HG02840 (cell line): ENCODE results near the gene MZB1.
"Not testable (repeated sequence)": the region's sequence is repeated elsewhere in the genome, so short reads cannot be mapped to it uniquely, and the experiment has no call there.

Experiments
- ATAC-seq: cut with Tn5 transposase; IDR thresholded peaks from one replicate; pipeline ENCODE4 v1.9.1; 2021; ENCODE audit warnings: mild to moderate bottlenecking, moderate library complexity, moderate number of reproducible peaks; ENCODE audit not compliant: unreplicated experiment, low FRiP score

Gene MZB1

GRCh38 chr5:139410993-139411828, 21.5 kb upstream of the MZB1 start:
- no peak for ATAC-seq

GRCh38 chr5:139410121-139410992, 20.6 kb upstream of the MZB1 start:
- no peak for ATAC-seq

DNA sequence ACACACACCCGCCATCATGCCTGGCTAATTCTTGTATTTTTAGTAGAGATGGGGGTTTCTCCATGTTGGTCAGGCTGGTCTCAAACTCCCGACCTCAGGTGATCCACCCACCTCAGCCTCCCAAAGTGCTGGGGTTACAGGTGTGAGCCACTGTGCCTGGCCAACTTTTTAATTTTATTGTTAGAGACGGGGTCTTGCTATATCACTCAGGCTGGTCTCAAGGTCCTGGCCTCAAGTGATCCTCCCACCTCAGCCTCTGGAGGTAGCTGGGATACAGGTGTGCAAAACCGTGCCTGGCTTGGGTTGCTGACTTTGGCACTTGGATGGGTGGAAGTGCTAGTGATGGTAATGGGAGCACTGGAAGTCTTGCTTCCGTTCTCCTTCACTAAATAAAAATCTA, 19.4 kb upstream of the MZB1 start:
- not testable (repeated sequence) for ATAC-seq

- no peak for ATAC-seq
These were observed 18.5 kb upstream of the MZB1 start for GRCh38 chr5:139408191-139408590.

- ATAC-seq = no peak
These were observed 17.8 kb upstream of the MZB1 start for GRCh38 chr5:139407517-139407916.

DNA sequence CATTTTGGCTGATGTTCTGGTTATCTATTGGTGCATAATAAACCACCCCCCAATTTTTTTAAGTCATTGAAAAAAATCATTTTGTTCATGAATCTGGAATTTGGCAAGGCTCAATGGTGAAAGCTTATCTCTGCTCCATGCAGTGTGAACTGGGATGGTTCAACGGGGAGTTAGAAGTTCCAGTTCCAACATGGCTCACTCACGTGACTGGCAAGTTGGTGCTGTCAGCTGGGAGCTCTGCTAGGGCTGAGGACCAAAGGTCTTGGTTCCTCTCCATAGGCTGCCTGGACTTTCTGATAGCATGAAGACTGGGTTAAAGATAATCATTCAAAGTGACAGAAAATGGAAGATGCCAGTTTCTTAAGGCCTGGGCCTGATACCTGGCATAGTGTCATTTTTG, 17.2 kb upstream of the MZB1 start:
- ATAC-seq = no peak

- ATAC-seq = no peak
These were observed 14.7 kb upstream of the MZB1 start for GRCh38 chr5:139404484-139404840.

DNA sequence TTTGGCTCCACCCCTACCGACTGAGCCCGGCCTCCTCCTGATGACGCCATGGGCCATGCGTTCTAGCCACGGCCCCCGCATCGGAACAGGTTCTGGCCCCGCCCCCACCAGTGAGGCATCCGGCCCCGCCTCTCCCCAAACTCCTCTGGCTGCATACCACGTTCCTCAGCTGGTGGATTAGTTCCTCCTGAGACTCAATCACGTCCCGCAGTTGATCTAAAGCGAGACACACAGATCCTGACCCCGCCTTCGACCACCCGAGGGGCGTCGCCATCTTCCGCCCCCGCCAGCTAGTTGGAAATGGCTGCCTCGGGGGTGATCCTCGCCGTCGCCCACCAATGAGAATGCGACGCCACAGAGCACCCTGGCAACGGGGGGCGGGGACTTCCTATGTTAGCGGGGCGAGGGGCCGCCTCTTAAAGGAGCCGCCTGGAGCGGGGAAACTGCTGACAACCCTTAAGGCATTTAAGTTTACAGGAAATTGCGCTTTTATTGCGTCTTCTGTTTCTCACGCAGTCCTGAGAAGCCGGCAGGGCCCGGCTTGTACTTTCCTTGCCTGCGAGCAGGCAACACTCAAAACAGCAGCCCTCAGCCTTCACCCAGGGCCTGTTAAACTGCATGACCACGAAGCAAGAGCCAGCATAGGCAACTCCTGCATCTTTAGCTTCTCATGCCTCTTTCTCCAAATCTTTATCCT, 14.2 kb upstream of the MZB1 start, which contains the start of gene SPATA24:
Gene SPATA24 (minus strand): TSS at position 303 of the 697 bp plus-strand sequence. CDS start 29 bp downstream, at position 274.
- ATAC-seq = peak; percentile 83

- ATAC-seq = no peak
These were observed 13.7 kb upstream of the MZB1 start for GRCh38 chr5:139403418-139403786.

GRCh38 chr5:139402561-139403158, 12.9 kb upstream of the MZB1 start:
- no peak for ATAC-seq

DNA sequence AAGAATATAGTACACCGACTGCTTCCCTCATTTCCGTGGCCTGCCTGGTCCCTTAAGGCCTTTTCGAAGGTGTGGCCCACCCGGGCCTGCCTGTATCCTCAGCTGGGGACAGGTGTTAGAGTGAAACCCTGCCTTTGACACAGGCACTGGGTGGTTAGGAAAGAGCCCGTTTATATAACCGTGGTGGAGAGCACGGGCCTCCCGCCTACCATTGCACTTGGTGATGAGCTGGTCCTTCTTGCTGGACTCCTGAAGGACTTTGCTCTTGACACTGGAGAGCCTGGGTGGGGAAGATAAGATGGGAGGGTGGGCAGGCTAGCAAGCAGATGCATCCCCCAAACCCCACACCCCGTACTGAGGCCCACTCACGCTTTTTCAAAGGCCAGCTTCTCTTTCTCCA, 11.8 kb upstream of the MZB1 start:
- no peak for ATAC-seq

GRCh38 chr5:139399501-139400121, 9.9 kb upstream of the MZB1 start:
- no peak for ATAC-seq

DNA sequence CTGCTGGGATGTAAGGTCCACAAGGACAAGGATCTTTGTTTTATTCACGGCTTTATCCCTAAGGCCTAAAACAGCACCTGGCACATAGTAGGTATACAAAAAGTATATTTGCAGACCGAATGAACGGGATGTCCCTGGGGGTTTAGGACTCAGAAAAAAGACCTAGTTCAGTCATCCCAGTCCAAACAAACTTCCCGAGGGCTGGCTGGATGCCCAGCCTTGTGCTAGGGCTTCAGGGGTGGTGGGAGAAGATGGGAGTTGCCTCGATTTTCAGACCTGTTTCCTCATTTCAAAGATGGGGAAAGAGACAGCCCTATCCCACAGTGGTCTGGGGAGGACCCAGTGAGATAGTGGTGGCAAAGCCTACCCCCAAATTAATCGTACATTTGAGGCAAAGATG, 8.2 kb upstream of the MZB1 start:
- no peak for ATAC-seq

- ATAC-seq = no peak
These were observed 7.0 kb upstream of the MZB1 start for GRCh38 chr5:139396691-139397090.

DNA sequence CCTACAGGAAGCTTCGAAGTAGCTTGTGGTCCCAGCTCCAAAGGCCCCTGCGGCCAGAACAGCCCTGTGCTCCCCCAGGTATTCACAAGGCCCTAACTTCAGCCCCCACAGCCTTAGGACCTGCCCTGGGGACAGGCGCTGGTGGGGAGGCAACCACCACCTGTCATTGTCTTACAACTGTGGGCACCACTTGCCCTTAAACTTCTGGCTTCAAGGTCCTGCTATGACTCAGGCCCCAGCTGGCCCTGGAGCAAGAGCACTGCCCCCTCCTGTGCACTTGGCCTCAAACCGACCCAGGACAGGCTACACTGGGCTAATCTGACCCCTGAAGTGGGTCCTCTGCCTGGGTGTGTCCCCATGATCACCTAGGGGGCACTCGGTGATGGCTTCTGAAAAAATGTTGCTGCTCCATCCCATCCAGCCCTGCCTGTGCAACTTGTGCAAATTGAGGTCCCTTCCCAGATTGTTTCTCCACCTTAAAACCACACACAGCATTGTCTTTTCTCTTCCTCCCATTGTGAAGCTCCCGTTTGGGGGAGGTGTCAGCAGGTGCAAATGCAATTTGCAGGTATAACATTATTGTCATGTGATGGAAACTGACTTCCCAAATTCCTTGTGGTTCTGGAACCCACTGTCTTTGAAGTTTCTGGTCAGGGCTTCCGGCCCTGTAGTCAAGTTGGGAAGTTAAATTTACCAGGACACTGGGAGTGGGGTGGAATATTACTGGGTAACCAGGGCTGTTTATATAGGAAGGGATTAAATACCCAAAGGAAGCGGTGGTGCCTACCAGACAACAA, 6.3 kb upstream of the MZB1 start:
- ATAC-seq = no peak

- no peak for ATAC-seq
These were observed 5.2 kb upstream of the MZB1 start, which contains the start of gene PROB1 for GRCh38 chr5:139394654-139395566. Gene PROB1, minus strand, starts transcription at chr5:139395104. Its CDS starts 23 bp downstream, at chr5:139395081.

GRCh38 chr5:139394123-139394653, 4.5 kb upstream of the MZB1 start:
- no peak for ATAC-seq
